Measurements from ENCODE around the gene STARD3.
A peak's percentile ranks its signal among the peaks of the same experiment; 100 is the strongest.

The STARD3 gene

GRCh38 chr17:39666601-39667261 lies 29.8 kb downstream of the STARD3 start:
- TF ChIP-seq CTBP1 (IDR thresholded peaks at IDR 0.05; ENCODE audit: borderline replicate concordance) = no peak
- TF ChIP-seq FOXK2 (IDR thresholded peaks at IDR 0.05) = no peak
- TF ChIP-seq BHLHE40 (IDR thresholded peaks at IDR 0.05; ENCODE audit: borderline replicate concordance) = no peak
- no peak for TF ChIP-seq PKNOX1 (IDR thresholded peaks at IDR 0.05)
- no peak for TF ChIP-seq NFRKB (IDR thresholded peaks at IDR 0.05)
- TF ChIP-seq SUZ12 (IDR thresholded peaks at IDR 0.05) = no peak
- TF ChIP-seq FOXA1 (IDR thresholded peaks at IDR 0.05) = no peak
- TF ChIP-seq ZNF384 (IDR thresholded peaks at IDR 0.05) = no peak
- TF ChIP-seq LEF1 (IDR thresholded peaks at IDR 0.05; ENCODE audit: borderline replicate concordance) = no peak
- TF ChIP-seq TARDBP (IDR thresholded peaks at IDR 0.05) = no peak
- TF ChIP-seq L3MBTL2 (conservative IDR thresholded peaks at IDR 0.05) = no peak
- no peak for TF ChIP-seq SP1 (IDR thresholded peaks at IDR 0.05)
- TF ChIP-seq ELF4 (IDR thresholded peaks at IDR 0.05) = no peak
- no peak for TF ChIP-seq ARNT (IDR thresholded peaks at IDR 0.05)
- TF ChIP-seq HDGF (IDR thresholded peaks at IDR 0.05; ENCODE audit: borderline replicate concordance) = no peak
- TF ChIP-seq FOXM1 (IDR thresholded peaks at IDR 0.05; ENCODE audit: borderline replicate concordance) = no peak
- no peak for DNase-seq (ENCODE audit: extremely low spot score)
- CTCF ChIA-PET = interaction anchor here (0.6 to 2.7 kb wide), 6 partner anchors 12 to 204 kb away, joined by 3 to 21 read pairs (median 3); no protein-coding TSS in a partner anchor
- POLR2A ChIA-PET = interaction anchor here (1.1 to 2.7 kb wide), 3 partner anchors 18 to 33 kb away, joined by 3 to 11 read pairs (median 9); partner anchors contain the start of genes ERBB2 and PGAP3

GRCh38 chr17:39667262-39667944 lies 30.5 kb downstream of the STARD3 start:
- no peak for DNase-seq (ENCODE audit: extremely low spot score)
- ChIA-PET CTCF (interaction anchor here (0.6 to 2.7 kb wide), 3 partner anchors 12 to 46 kb away, joined by 3 to 21 read pairs (median 3); no protein-coding TSS in a partner anchor), POLR2A (interaction anchor here (1.1 to 2.7 kb wide), 3 partner anchors 17 to 32 kb away, joined by 3 to 11 read pairs (median 9); partner anchors contain the start of genes ERBB2 and PGAP3)
- TF ChIP-seq ELF4 (IDR thresholded peaks at IDR 0.05) = no peak

- TF ChIP-seq L3MBTL2 (conservative IDR thresholded peaks at IDR 0.05) = peak; percentile 63; the same call in 1 of the 2 replicates
- no peak for TF ChIP-seq LEF1 (IDR thresholded peaks at IDR 0.05; ENCODE audit: borderline replicate concordance)
- ChIA-PET POLR2A (interaction anchor here (0.8 to 1.4 kb wide), 7 partner anchors 9 to 62 kb away, joined by 3 to 6 read pairs (median 4); partner anchors contain the start of genes ERBB2, MIEN1 and PGAP3), CTCF (interaction anchor here (0.6 to 6.1 kb wide), 7 partner anchors 9 to 117 kb away, joined by 3 to 77 read pairs (median 5); partner anchors contain the start of gene MIEN1)
- DNase-seq (ENCODE audit: extremely low spot score) = peak; percentile 68
These were observed 31.3 kb downstream of the STARD3 start, which contains the start of gene PNMT for GRCh38 chr17:39667945-39668924. PNMT (plus strand) TSS chr17:39668453; CDS start chr17:39668476, 23 bp downstream.

GRCh38 chr17:39669897-39670735 lies 33.2 kb downstream of the STARD3 start:
- no peak for DNase-seq (ENCODE audit: extremely low spot score)
- POLR2A ChIA-PET = interaction anchor here (0.9 to 2.4 kb wide), 3 partner anchors 17 to 32 kb away, joined by 3 to 15 read pairs (median 5); partner anchors contain the start of gene PGAP3
- TF ChIP-seq L3MBTL2 (conservative IDR thresholded peaks at IDR 0.05) = no peak
- TF ChIP-seq HDGF (IDR thresholded peaks at IDR 0.05; ENCODE audit: borderline replicate concordance) = no peak
- TF ChIP-seq SUZ12 (IDR thresholded peaks at IDR 0.05) = no peak
- TF ChIP-seq ZNF384 (IDR thresholded peaks at IDR 0.05) = no peak
- TF ChIP-seq FOXA1 (IDR thresholded peaks at IDR 0.05) = no peak
- no peak for TF ChIP-seq PKNOX1 (IDR thresholded peaks at IDR 0.05)
- CTCF ChIA-PET = interaction anchor here (1.5 to 6.1 kb wide), 3 partner anchors 16 to 60 kb away, joined by 5 to 77 read pairs (median 28); partner anchors contain the start of gene MIEN1

GRCh38 chr17:39670746-39671145 lies 33.8 kb downstream of the STARD3 start:
- no peak for TF ChIP-seq SUZ12 (IDR thresholded peaks at IDR 0.05)
- no peak for TF ChIP-seq L3MBTL2 (conservative IDR thresholded peaks at IDR 0.05)
- no peak for TF ChIP-seq NFRKB (IDR thresholded peaks at IDR 0.05)
- TF ChIP-seq LEF1 (IDR thresholded peaks at IDR 0.05; ENCODE audit: borderline replicate concordance) = no peak
- no peak for TF ChIP-seq ZNF384 (IDR thresholded peaks at IDR 0.05)
- no peak for TF ChIP-seq FOXK2 (IDR thresholded peaks at IDR 0.05)
- no peak for TF ChIP-seq SP1 (IDR thresholded peaks at IDR 0.05)
- no peak for TF ChIP-seq ARNT (IDR thresholded peaks at IDR 0.05)
- TF ChIP-seq PKNOX1 (IDR thresholded peaks at IDR 0.05) = no peak
- no peak for TF ChIP-seq BHLHE40 (IDR thresholded peaks at IDR 0.05; ENCODE audit: borderline replicate concordance)
- no peak for TF ChIP-seq FOXA1 (IDR thresholded peaks at IDR 0.05)
- no peak for TF ChIP-seq FOXM1 (IDR thresholded peaks at IDR 0.05; ENCODE audit: borderline replicate concordance)
- no peak for TF ChIP-seq HDGF (IDR thresholded peaks at IDR 0.05; ENCODE audit: borderline replicate concordance)
- TF ChIP-seq CTBP1 (IDR thresholded peaks at IDR 0.05; ENCODE audit: borderline replicate concordance) = no peak
- no peak for TF ChIP-seq TARDBP (IDR thresholded peaks at IDR 0.05)
- TF ChIP-seq ELF4 (IDR thresholded peaks at IDR 0.05) = no peak
- ChIA-PET CTCF (interaction anchor here (0.6 to 6.1 kb wide), 4 partner anchors 14 to 637 kb away, joined by 3 to 77 read pairs (median 16); no protein-coding TSS in a partner anchor), POLR2A (interaction anchor here (0.9 to 2.4 kb wide), 2 partner anchors 16 to 33 kb away, joined by 3 to 15 read pairs; partner anchors contain the start of gene PGAP3)

More at GRCh38 chr17:39670746-39671145, 33.8 kb downstream of the STARD3 start:
- DNase-seq (ENCODE audit: extremely low spot score) = no peak

All from HEK293T (cell line).